Hypothalamus (tissue), 51 donors: Measurements from ENCODE around the gene TNFRSF13B.
"Not testable (repeated sequence)": the region's sequence is repeated elsewhere in the genome, so short reads cannot be mapped to it uniquely, and the experiment has no call there.

Experiments
- DNase-seq, 51 donors: peaks; one replicate each; lab custom pipeline; 2025; lab: John Stamatoyannopoulos, UW

TNFRSF13B gene

GRCh38 chr17:16915752-16916556, 56.0 kb downstream of the TNFRSF13B start:
- peak in 17 of 51 donors; percentile 3 to 50 (median 23) for DNase-seq

DNA sequence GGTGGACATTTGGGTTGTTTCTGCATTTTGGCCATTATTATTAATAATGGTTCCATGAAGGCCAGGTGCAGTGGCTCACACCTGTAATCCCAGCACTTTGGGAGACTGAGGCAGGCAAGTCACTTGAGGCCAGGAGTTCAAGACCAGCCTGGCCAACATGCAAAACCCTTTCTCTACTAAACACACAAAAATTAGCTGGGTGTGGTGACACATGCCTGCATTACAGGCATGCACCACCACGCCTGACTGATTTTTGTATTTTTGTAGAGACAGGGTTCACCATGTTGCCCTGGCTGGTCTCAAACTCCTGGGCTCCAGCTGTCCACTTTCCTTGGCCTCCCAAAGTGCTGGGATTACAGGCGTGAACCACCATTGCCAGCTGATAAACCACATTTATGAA, 58.5 kb downstream of the TNFRSF13B start:
- no peak for DNase-seq

- no peak for DNase-seq
Measured at GRCh38 chr17:16912021-16912962, 59.6 kb downstream of the TNFRSF13B start.

DNA sequence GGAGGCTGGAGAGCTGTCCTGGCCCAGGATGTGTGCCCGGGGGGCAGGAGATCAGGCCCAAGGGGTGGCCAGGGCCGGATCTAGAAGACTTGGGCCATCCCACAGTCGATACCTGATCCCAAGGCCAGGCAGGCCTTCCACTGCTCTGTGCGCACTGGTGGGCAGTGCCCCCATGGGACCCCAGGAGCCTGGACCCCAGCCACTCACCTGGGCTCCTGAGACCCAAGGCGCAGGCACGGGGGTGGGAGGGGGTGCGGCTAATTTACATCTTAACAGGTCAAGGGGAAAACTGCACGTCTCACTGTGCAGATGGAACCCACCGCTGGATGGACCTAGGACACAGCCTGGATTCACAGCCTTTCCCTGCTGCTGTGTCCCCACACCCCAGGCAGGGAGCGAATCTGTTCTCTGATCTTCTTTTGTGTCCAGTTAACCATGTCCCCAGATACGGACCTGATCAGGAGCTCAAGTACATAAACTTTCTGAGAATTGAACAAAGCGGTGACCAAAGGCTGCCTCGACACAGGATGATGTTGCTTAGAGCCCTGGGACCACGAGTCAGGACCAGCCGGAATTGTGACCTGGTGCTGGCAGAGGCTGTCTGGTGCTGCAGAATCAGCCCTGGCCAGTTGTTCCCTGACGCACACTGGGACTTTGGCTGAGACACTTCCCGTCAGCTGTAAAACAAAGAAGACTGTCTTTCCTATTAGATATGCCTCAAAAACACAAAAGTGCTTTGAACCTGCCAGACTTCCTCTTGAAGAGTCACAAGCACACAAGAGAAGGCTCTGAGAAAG, 60.6 kb downstream of the TNFRSF13B start:
- peak in 29 of 51 donors; percentile 5 to 67 (median 28) for DNase-seq

DNA sequence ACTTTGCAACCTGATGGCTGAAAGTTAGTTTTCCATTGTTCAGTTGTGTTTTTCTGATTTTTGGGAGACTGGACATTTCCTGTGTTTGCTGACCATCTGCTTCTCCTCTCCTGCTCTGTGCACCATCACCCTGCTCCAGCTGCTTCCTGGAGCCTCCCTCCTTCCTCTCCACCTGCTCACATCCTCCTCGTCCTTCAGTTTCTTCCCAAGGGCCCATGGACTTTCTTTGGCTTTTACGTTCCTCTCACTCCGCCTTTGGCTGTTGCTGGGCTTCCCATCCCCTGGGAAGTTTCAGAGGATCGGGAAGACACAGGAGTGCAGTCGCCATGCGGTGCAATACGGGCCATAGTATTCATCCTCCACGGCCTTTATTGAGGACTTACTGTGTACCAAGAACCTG, 61.6 kb downstream of the TNFRSF13B start:
- no peak for DNase-seq

- no peak for DNase-seq
Measured at GRCh38 chr17:16909472-16910246, 62.3 kb downstream of the TNFRSF13B start.

- no peak for DNase-seq
Measured at GRCh38 chr17:16908273-16908672, 63.6 kb downstream of the TNFRSF13B start.

DNA sequence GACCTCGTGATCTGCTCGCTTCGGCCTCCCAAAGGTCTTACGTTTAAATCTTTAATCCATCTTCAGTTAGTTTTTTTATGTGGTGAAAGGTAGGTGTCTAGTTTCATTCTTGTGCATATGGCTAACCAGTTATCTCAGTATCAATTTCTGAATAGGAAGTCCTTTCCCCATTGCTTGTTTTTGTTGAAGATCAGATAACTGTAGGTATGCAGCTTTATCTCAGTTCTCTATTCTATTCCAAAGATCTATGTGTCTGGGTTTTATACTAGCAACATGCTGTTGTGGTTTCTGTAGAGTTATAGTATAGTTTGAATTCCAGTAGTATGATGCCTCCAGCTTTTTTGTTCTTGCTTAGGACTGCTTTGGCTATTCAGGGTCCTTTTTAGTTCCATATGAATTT, 65.2 kb downstream of the TNFRSF13B start:
- DNase-seq = no peak

- no peak for DNase-seq
Measured at GRCh38 chr17:16905593-16906191, 66.2 kb downstream of the TNFRSF13B start.

GRCh38 chr17:16903070-16903469, 68.8 kb downstream of the TNFRSF13B start:
- DNase-seq = not testable (repeated sequence)

- DNase-seq = no peak
Measured at GRCh38 chr17:16900288-16900882, 71.5 kb downstream of the TNFRSF13B start.

GRCh38 chr17:16897211-16897896, 74.6 kb downstream of the TNFRSF13B start:
- not testable (repeated sequence) for DNase-seq

GRCh38 chr17:16896235-16896634, 75.7 kb downstream of the TNFRSF13B start:
- DNase-seq = not testable (repeated sequence)

GRCh38 chr17:16893527-16893926, 78.4 kb downstream of the TNFRSF13B start:
- DNase-seq = not testable (repeated sequence)

DNA sequence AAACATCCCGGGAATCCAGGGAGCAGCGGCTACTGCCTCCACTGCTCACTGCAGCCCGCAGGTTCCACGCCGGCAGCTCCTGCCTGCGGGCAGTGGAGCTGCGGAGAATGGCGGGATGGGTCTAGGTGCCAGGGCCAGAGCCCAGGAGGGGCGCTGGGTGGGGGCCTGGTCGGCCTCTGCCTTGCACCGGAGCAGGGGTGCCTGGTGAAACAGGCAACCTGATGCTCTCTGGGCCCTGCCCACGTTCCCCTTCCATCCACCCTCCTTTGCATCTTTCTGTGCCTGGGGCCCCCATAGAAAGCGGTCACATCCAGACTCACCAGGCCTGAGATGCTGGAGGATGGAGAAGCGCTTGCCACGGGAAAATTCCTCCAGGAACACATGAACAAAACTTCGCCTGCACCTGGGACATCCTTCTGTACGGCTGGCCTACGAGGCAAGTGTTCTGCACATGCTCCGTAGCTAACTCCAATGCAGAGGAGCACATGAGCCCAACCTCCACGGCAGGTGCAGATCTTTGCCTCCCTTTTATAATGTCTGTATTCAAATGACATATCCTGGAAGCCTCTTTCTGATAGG, 79.0 kb downstream of the TNFRSF13B start:
- DNase-seq = not testable (repeated sequence)

GRCh38 chr17:16889088-16889465, 82.8 kb downstream of the TNFRSF13B start:
- DNase-seq = no peak
